NCI-H187 (cell line): Measurements from ENCODE around the gene PSEN2.

Experiments used
- DNase-seq, 2 experiments: peaks; one replicate each; lab custom pipeline; 2025; lab: John Stamatoyannopoulos, UW

The PSEN2 gene

GRCh38 chr1:226864311-226864710 lies 6.1 kb upstream of the PSEN2 start:
- DNase-seq = no peak

- DNase-seq = no peak
Measured at GRCh38 chr1:226865590-226865989, 4.8 kb upstream of the PSEN2 start.

- DNase-seq = no peak
Measured at GRCh38 chr1:226867461-226868054, 2.9 kb upstream of the PSEN2 start.

- no peak for DNase-seq
Measured at GRCh38 chr1:226868726-226869125, 1.7 kb upstream of the PSEN2 start.

GRCh38 chr1:226870026-226870400 lies 403 bp upstream of the PSEN2 start:
- no peak for DNase-seq

- no peak for DNase-seq
Measured at GRCh38 chr1:226871636-226872327, 1.4 kb downstream of the PSEN2 start.

GRCh38 chr1:226872437-226872836 lies 2.0 kb downstream of the PSEN2 start:
- DNase-seq = no peak

- DNase-seq = no peak
Measured at GRCh38 chr1:226873771-226874578, 3.6 kb downstream of the PSEN2 start.

GRCh38 chr1:226874579-226875425 lies 4.4 kb downstream of the PSEN2 start:
- DNase-seq = no peak

GRCh38 chr1:226875641-226876295 lies 5.4 kb downstream of the PSEN2 start:
- no peak for DNase-seq

- DNase-seq = no peak
Measured at GRCh38 chr1:226877669-226878068, 7.3 kb downstream of the PSEN2 start.

- DNase-seq = no peak
Measured at GRCh38 chr1:226880372-226881287, 10.2 kb downstream of the PSEN2 start.

- no peak for DNase-seq
Measured at GRCh38 chr1:226881515-226882185, 11.2 kb downstream of the PSEN2 start.

GRCh38 chr1:226882187-226882586 lies 11.8 kb downstream of the PSEN2 start:
- no peak for DNase-seq

GRCh38 chr1:226882631-226883409 lies 12.4 kb downstream of the PSEN2 start:
- no peak for DNase-seq

GRCh38 chr1:226883630-226884029 lies 13.2 kb downstream of the PSEN2 start:
- no peak for DNase-seq

- no peak for DNase-seq
Measured at GRCh38 chr1:226884116-226884625, 13.8 kb downstream of the PSEN2 start.

- no peak for DNase-seq
Measured at GRCh38 chr1:226884966-226885820, 14.8 kb downstream of the PSEN2 start.
